ENCODE data around the gene SOX6. TPM values are rescaled to one million over a fixed set of nuclear protein-coding genes. Genes with fewer than 3 reads are reported as not detected.

SOX6 gene
- total RNA-seq, 1 experiment from 2014 or later, result 0.21 TPM

DNA sequence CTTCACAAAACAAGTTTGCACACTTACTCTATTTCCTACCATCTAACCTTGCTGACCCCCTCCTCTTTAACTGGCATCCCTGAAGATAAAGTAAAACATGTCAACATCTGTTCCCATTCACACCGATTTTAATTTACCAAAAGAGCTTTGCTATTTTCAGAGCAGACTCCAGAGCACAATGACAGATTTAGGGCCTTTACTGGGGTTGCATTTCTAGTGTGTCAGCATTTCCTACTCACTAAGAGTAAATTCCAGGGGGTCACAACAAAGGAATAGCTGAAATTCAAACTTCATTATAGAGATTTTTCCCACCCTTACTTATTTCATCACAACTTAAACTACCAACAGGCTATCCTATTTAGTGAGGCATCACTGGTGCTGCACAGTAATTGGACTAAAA is 60.8 kb downstream of the SOX6 start:
- ChIA-PET CTCF (no interaction called here), POLR2A (no interaction called here)
- DNase-seq (ENCODE audit: low read depth, low spot score) (no peak), ATAC-seq (no peak)
- no TSS peak for BruUV-seq (replicated peaks)
- no peaks in the 10 kb centered on the region for H3K36me3 ChIP-seq (ENCODE audit: control insufficient read depth, insufficient read depth, low read length)
- intact Hi-C loops (cut with micrococcal nuclease; ENCODE audit: unreplicated experiment) (no loop called here), in situ Hi-C loops (cut with HindIII; ENCODE audit: low pct_unique_long_range_greater_than_20kb, low sequenced_read_pairs) (no loop called here)
- no peaks in the 10 kb centered on the region for H3K9me3 ChIP-seq (ENCODE audit: control insufficient read depth, insufficient read depth, low read depth, low read length)
- no peaks in the 10 kb centered on the region for H3K27me3 ChIP-seq (ENCODE audit: control insufficient read depth, insufficient read depth, low read length)
- H3K4me3 ChIP-seq (ENCODE audit: low read depth in 2 of 2, low read length in 2 of 2), result no peak overlapping the region
- no peaks in the 10 kb centered on the region for H3K4me1 ChIP-seq (ENCODE audit: control insufficient read depth, insufficient read depth, low read length)
- no peak overlapping the region for H3K27ac ChIP-seq (ENCODE audit: low read length)
- TF ChIP-seq, protein P1, sequence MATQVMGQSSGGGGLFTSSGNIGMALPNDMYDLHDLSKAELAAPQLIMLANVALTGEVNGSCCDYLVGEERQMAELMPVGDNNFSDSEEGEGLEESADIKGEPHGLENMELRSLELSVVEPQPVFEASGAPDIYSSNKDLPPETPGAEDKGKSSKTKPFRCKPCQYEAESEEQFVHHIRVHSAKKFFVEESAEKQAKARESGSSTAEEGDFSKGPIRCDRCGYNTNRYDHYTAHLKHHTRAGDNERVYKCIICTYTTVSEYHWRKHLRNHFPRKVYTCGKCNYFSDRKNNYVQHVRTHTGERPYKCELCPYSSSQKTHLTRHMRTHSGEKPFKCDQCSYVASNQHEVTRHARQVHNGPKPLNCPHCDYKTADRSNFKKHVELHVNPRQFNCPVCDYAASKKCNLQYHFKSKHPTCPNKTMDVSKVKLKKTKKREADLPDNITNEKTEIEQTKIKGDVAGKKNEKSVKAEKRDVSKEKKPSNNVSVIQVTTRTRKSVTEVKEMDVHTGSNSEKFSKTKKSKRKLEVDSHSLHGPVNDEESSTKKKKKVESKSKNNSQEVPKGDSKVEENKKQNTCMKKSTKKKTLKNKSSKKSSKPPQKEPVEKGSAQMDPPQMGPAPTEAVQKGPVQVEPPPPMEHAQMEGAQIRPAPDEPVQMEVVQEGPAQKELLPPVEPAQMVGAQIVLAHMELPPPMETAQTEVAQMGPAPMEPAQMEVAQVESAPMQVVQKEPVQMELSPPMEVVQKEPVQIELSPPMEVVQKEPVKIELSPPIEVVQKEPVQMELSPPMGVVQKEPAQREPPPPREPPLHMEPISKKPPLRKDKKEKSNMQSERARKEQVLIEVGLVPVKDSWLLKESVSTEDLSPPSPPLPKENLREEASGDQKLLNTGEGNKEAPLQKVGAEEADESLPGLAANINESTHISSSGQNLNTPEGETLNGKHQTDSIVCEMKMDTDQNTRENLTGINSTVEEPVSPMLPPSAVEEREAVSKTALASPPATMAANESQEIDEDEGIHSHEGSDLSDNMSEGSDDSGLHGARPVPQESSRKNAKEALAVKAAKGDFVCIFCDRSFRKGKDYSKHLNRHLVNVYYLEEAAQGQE (IDR thresholded peaks at IDR 0.05; ENCODE audit: insufficient read depth in 1 of 2, low read depth in 2 of 2, low read length in 1 of 2), result no peak
- TF ChIP-seq POLR2AphosphoS5 (IDR thresholded peaks at IDR 0.05; ENCODE audit: low read depth, low read length), result no peak
- TF ChIP-seq SIN3A (IDR thresholded peaks at IDR 0.05; ENCODE audit: borderline replicate concordance, insufficient read depth, low read depth, low read length), result no peak
- TF ChIP-seq, protein P2, sequence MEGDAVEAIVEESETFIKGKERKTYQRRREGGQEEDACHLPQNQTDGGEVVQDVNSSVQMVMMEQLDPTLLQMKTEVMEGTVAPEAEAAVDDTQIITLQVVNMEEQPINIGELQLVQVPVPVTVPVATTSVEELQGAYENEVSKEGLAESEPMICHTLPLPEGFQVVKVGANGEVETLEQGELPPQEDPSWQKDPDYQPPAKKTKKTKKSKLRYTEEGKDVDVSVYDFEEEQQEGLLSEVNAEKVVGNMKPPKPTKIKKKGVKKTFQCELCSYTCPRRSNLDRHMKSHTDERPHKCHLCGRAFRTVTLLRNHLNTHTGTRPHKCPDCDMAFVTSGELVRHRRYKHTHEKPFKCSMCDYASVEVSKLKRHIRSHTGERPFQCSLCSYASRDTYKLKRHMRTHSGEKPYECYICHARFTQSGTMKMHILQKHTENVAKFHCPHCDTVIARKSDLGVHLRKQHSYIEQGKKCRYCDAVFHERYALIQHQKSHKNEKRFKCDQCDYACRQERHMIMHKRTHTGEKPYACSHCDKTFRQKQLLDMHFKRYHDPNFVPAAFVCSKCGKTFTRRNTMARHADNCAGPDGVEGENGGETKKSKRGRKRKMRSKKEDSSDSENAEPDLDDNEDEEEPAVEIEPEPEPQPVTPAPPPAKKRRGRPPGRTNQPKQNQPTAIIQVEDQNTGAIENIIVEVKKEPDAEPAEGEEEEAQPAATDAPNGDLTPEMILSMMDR (IDR thresholded peaks at IDR 0.05), result no peak
- TF ChIP-seq TCF7L2 (IDR thresholded peaks at IDR 0.05; ENCODE audit: low read depth, low read length), result no peak

DNA sequence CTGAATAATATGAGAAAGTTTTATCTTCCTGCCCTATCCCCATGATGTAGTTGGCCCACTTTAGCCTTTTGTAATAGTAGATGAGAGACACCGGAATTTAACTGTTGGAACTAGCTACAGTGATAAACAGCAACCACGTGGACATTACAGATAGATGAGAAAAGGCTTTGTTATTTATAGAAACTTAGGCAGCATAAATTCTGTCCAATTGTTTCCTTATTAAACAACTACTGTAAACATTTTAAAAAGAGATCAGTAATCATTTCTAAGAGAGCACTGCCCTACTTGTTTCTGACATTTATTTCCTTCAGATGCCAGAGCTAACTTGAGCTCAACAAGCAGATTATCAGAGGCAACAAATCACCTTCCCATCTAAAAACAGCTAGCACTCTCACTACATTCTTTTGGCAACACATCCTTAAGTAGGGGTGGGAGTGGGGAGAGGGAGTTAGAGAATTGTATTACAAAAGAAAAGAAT is 63.1 kb downstream of the SOX6 start:
- in situ Hi-C loops (cut with HindIII; ENCODE audit: low pct_unique_long_range_greater_than_20kb, low sequenced_read_pairs) (no loop called here), intact Hi-C loops (cut with micrococcal nuclease; ENCODE audit: unreplicated experiment) (no loop called here)
- CTCF ChIA-PET, result no interaction called here
- no peak overlapping the region for H3K27ac ChIP-seq (ENCODE audit: low read length)
- DNase-seq (ENCODE audit: low read depth, low spot score) (no peak), ATAC-seq (no peak)
- POLR2A ChIA-PET, result no interaction called here
- H3K27me3 ChIP-seq (ENCODE audit: control insufficient read depth, insufficient read depth, low read length), result no peaks in the 10 kb centered on the region
- TF ChIP-seq, protein P2 (IDR thresholded peaks at IDR 0.05), result no peak
- TF ChIP-seq POLR2AphosphoS5 (IDR thresholded peaks at IDR 0.05; ENCODE audit: low read depth, low read length), result no peak
- TF ChIP-seq SIN3A (IDR thresholded peaks at IDR 0.05; ENCODE audit: borderline replicate concordance, insufficient read depth, low read depth, low read length), result no peak
- TF ChIP-seq, protein P1 (IDR thresholded peaks at IDR 0.05; ENCODE audit: insufficient read depth in 1 of 2, low read depth in 2 of 2, low read length in 1 of 2), result no peak
- TF ChIP-seq TCF7L2 (IDR thresholded peaks at IDR 0.05; ENCODE audit: low read depth, low read length), result no peak
- no peak overlapping the region for H3K4me3 ChIP-seq (ENCODE audit: low read depth in 2 of 2, low read length in 2 of 2)
- no peaks in the 10 kb centered on the region for H3K4me1 ChIP-seq (ENCODE audit: control insufficient read depth, insufficient read depth, low read length)
- H3K9me3 ChIP-seq (ENCODE audit: control insufficient read depth, insufficient read depth, low read depth, low read length), result no peaks in the 10 kb centered on the region
- no TSS peak for BruUV-seq (replicated peaks)
- H3K36me3 ChIP-seq (ENCODE audit: control insufficient read depth, insufficient read depth, low read length), result no peaks in the 10 kb centered on the region
